HG03097 (cell line): ENCODE measurements around the gene UTP11.
"Not testable (repeated sequence)": the region's sequence is repeated elsewhere in the genome, so short reads cannot be mapped to it uniquely, and the experiment has no call there.

Source experiments
- ATAC-seq: cut with Tn5 transposase; IDR thresholded peaks from one replicate; pipeline ENCODE4 v1.9.1; 2021; ENCODE audit not compliant: unreplicated experiment, low FRiP score

Gene UTP11

GRCh38 chr1:38012363-38013226 is at the start of gene UTP11:
Gene UTP11, plus strand, starts transcription at chr1:38012734. Its CDS starts 69 bp downstream, at chr1:38012803.
- peak; percentile 87 for ATAC-seq

- ATAC-seq = not testable (repeated sequence)
These were observed 48.4 kb upstream of the UTP11 start for GRCh38 chr1:37964106-37964505.

GRCh38 chr1:37965301-37965700 is 47.2 kb upstream of the UTP11 start:
- no peak for ATAC-seq

GRCh38 chr1:37973684-37974083 is 38.9 kb upstream of the UTP11 start:
- ATAC-seq = not testable (repeated sequence)

GRCh38 chr1:37974567-37974966 is 38.0 kb upstream of the UTP11 start:
- no peak for ATAC-seq

DNA sequence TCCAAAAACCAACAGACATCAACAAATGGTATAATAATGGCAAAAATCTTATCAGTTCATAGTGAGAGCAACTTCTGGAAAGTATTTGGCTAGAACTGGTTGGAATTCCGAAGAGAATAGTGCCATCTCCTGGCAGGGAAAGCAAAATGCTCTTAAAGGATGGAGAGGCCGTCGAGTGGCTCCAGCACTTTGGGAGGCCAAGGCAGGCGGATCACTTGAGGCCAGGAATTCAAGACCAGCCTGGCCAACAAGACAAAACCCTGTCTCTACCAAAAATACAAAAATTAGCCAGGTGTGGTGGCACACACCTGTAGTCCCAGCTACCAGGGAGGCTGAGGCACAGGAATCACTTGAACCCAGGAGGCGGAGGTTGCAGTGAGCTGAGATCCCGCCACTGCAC is 37.5 kb upstream of the UTP11 start:
- ATAC-seq = not testable (repeated sequence)

DNA sequence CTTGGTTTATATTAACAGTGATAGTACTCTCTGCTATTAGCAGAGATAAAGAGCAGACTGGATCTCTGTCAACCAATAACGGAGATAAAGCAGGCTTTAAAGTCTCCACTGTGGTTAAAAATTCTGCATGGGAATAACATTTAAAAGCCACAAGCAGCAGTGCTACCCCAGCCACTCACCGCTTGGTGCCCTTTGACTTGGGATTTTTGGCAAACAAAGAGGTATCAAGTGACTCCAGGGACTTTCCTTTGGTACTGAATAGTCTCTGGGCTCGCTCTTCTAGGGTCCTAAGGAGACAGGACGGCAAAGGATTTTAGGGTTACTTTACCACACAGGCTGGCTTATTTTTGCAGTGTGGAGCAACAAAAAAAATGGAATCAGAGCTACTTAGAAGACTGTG is 34.0 kb upstream of the UTP11 start:
- no peak for ATAC-seq

- ATAC-seq = no peak
These were observed 29.0 kb upstream of the UTP11 start for GRCh38 chr1:37983546-37983945.

GRCh38 chr1:37987679-37988078 is 24.9 kb upstream of the UTP11 start:
- ATAC-seq = no peak

DNA sequence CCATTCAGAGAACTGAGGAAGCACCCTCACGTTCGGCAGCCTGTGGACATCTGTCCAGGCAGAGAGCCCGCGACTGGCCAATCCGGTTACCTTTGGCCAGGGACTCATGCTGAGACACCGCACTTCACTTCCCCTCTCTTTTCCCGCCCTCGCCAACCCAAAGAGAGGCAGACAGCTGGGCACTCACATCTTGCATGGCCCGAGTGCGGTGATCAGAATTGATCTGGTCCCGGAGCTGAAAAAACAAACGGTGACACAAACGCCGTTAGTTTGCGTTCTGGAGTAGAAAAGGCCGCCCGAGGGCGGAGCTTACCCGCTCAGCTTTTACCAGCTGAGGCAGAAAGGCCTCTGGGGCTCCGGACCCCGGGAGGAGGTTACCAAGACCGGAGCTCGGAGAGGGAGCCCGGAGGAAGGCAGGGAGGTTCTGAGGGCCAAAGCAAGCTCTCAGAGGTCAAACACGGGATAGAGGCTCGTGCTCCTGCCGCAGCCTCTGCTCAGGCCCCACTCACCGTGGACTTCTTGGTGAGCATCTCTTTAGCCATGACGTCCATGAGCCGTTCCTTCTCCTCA is 23.1 kb upstream of the UTP11 start:
- ATAC-seq = peak; percentile 29

- no peak for ATAC-seq
These were observed 17.5 kb upstream of the UTP11 start for GRCh38 chr1:37994886-37995566.

- no peak for ATAC-seq
These were observed 16.7 kb upstream of the UTP11 start for GRCh38 chr1:37995751-37996345.

- ATAC-seq = no peak
These were observed 15.1 kb upstream of the UTP11 start for GRCh38 chr1:37997256-37998088.

GRCh38 chr1:37998089-37998808 is 14.3 kb upstream of the UTP11 start:
- no peak for ATAC-seq

GRCh38 chr1:37998913-37999429 is 13.6 kb upstream of the UTP11 start:
- no peak for ATAC-seq

GRCh38 chr1:37999430-38000232 is 12.9 kb upstream of the UTP11 start:
- no peak for ATAC-seq

DNA sequence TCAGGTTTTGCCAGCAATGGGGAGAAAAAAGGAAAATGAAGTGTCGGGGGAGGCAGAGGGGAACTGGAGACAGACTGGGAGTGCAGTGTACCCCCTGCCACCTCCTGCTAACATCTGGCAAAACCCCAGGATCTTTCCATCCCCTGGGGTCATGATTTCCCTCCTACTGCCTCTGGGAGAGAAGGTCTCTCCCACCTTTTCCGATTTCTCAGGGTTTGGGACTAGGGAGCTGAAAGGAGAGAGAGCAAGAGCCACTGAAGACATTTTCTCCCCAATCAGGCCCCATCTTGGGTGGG is 12.4 kb upstream of the UTP11 start:
- no peak for ATAC-seq

- no peak for ATAC-seq
These were observed 11.7 kb upstream of the UTP11 start for GRCh38 chr1:38000529-38001455.
